Breast epithelium (tissue), 3 donors: ENCODE data around the gene BDNF.

ENCODE experiments used
- POLR2A ChIP-seq: fragments of 450-650 bp; IDR thresholded peaks from one replicate; pipeline ENCODE4 v1.6.1; 2016; ENCODE audit warnings: antibody characterized with exemption, mild to moderate bottlenecking, moderate library complexity
- POLR2AphosphoS5 ChIP-seq, 3 donors: sonication (generic); formaldehyde crosslinking; IDR thresholded peaks; one replicate each; pipeline ENCODE4 v1.6.1; 2017; ENCODE audit warnings: antibody characterized with exemption in 3 of 3

GRCh38 chr11:27679136-27680015 is 20.9 kb downstream of the BDNF start:
- TF ChIP-seq POLR2A (no peak), POLR2AphosphoS5 (IDR thresholded peaks at IDR 0.05) (no peak)
